GM19372 (cell line): Measurements from ENCODE around the gene RUSC1.
"Not testable (repeated sequence)": the region's sequence is repeated elsewhere in the genome, so short reads cannot be mapped to it uniquely, and the experiment has no call there.

Source experiments
- ATAC-seq: cut with Tn5 transposase; IDR thresholded peaks from one replicate; pipeline ENCODE4 v1.9.1; 2021; ENCODE audit warnings: mild to moderate bottlenecking, low read depth, moderate library complexity; ENCODE audit not compliant: unreplicated experiment

RUSC1 gene

GRCh38 chr1:155321639-155322503 lies 1.2 kb downstream of the RUSC1 start:
- ATAC-seq = no peak

GRCh38 chr1:155322571-155322952 lies 1.9 kb downstream of the RUSC1 start:
- ATAC-seq = no peak

- no peak for ATAC-seq
Observed at GRCh38 chr1:155322953-155323728, 2.4 kb downstream of the RUSC1 start.

- ATAC-seq = peak; percentile 42
Observed at GRCh38 chr1:155323729-155324036, 3.0 kb downstream of the RUSC1 start.

- peak; percentile 60 for ATAC-seq
Observed at GRCh38 chr1:155324037-155324716, 3.5 kb downstream of the RUSC1 start.

- no peak for ATAC-seq
Observed at GRCh38 chr1:155324717-155325602, 4.3 kb downstream of the RUSC1 start.

GRCh38 chr1:155325603-155325893 lies 4.9 kb downstream of the RUSC1 start:
- ATAC-seq = no peak

- no peak for ATAC-seq
Observed at GRCh38 chr1:155326020-155326526, 5.4 kb downstream of the RUSC1 start.

- no peak for ATAC-seq
Observed at GRCh38 chr1:155326631-155327037, 5.9 kb downstream of the RUSC1 start.

- no peak for ATAC-seq
Observed at GRCh38 chr1:155327981-155328380, 7.3 kb downstream of the RUSC1 start.

GRCh38 chr1:155328856-155329255 lies 8.2 kb downstream of the RUSC1 start:
- not testable (repeated sequence) for ATAC-seq

GRCh38 chr1:155329980-155330598 lies 9.4 kb downstream of the RUSC1 start:
- no peak for ATAC-seq

GRCh38 chr1:155334962-155335361 lies 14.3 kb downstream of the RUSC1 start:
- ATAC-seq = no peak

- no peak for ATAC-seq
Observed at GRCh38 chr1:155339515-155340097, 18.9 kb downstream of the RUSC1 start.

GRCh38 chr1:155342842-155343241 lies 22.1 kb downstream of the RUSC1 start:
- ATAC-seq = no peak

- no peak for ATAC-seq
Observed at GRCh38 chr1:155352631-155353030, 31.9 kb downstream of the RUSC1 start.

- no peak for ATAC-seq
Observed at GRCh38 chr1:155360051-155360450, 39.4 kb downstream of the RUSC1 start.

GRCh38 chr1:155379180-155379579 lies 58.5 kb downstream of the RUSC1 start:
- ATAC-seq = no peak

- ATAC-seq = no peak
Observed at GRCh38 chr1:155379631-155380090, 59.0 kb downstream of the RUSC1 start.
